ENCODE measurements around the gene ANKFN1.
"Not testable (repeated sequence)": the region's sequence is repeated elsewhere in the genome, so short reads cannot be mapped to it uniquely, and the experiment has no call there.

Gene ANKFN1

DNA sequence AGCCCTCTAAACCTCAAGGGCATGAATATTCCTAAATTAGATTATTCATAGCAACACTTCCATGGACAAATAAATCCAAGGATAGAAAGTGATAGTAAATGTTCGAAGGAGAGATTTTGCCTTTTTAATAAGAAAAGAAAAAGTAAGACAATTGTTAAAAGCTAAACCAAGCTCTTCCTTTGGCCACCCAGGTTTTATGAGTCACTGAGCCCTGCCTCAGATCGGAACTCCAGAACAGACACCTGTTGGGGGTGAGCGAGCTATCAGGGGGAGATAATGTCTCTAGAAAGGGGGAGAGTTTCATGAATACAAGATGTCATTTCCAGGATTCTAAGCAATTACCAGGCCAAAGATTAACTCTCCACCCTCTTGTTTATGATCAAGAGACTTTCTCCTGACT lies 171.4 kb downstream of the ANKFN1 start:
- no peak for DNase-seq

DNA sequence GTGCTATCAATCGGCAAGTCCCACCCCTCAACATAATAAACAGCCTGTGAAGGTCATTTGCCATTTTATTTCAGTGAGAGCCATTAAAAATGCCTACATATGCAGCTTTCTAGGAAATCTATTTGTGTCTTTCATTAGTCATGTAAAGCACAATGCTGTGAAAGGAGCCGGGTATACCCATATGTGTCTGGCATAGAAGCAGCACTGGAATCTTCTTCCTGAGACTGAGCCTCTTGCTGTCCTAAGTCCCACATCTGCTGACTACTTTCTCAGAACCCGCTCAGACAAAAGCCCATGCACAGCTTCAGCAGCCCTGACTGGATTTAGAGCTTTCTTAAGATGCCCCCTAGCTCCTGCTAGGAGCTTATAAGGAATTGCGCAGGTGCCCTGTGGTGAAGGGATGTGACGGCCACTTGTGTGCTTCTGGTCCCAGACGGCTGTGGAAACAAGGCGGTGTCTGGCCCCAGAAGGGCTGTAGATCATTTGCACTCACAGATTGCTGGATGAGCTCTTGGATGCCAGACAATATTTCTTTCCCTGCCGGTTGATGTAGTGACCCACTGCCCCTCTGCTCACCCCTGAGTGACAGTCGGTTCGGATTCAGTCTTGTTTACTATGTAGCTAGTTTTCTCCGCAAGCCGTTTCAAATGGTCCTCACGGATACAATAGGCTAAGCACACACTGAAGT lies 172.2 kb downstream of the ANKFN1 start:
- peak in 5 of 56 donors; percentile 1 to 6 (median 4) for DNase-seq

DNA sequence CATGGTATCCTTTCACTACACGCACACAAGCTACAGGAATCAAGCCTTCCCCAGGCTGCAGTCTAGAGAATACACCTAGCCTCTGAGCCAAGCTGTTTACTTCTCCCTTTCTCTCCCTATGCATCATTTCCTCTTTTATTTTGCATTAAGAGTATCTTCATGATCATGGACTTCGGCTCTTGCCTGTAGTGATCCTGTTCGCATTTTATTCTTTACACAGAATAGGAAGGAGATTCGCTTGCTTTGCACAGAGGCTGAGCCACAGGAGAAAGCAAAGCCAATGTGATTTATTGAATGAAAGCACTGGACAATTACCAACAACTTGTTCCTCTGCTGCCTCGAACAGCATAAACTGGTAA lies 172.7 kb downstream of the ANKFN1 start:
- no peak for DNase-seq

DNA sequence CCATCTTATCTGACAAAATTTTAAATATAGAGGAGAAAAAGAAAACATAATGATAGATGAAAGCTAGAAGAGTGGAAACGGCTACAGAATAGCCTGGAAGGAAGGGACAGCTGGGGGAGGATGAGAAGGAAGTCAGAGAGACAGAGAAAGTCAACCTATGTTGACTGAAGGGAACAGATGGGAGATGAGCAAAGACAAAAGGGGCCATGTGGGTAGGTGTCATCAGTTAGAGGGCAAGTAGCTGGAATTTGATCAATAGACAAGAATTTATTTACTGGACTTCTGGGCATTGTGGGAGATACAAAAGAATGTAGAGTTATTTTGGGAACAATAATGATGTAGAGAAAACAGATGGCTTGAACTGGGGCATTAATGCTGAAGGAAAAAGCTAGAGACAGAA lies 194.4 kb downstream of the ANKFN1 start:
- DNase-seq: no peak

DNA sequence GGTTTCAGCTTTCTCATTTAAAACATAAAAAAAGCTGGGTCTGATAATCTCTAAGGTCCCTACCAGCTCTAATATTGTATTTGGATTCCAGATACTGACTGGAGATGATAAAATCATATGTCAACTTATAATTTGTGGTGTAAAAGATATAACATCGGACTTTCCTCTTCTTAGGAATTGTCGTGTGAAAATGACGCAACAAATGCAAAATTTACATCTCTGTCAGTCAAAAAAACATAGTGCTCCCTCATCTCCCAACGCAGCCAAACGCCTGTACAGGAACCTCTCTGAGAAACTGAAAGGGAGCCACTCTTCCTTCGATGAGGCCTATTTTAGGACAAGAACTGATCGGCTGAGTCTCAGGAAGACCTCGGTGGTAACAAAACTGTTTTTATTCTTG lies 197.3 kb downstream of the ANKFN1 start:
- DNase-seq: no peak

DNA sequence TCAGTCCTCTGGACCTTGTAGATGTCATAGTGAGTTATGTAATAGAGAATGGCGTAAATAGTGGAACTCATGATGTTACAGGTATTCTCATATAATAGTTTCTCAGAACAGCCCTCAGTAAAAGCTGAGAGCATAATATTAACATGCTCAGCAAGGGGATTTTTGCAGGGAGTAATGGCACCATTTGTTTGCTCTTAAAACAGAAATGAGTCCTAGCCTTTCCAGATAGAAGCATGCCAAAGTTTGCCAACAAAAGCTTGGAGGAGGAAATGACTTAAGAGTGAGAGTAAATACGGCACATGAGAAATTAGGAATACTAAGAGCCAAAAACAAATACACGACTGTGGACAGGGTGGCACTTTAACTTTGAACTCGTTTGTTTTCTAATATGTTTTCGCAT lies 198.4 kb downstream of the ANKFN1 start:
- no peak for DNase-seq

DNA sequence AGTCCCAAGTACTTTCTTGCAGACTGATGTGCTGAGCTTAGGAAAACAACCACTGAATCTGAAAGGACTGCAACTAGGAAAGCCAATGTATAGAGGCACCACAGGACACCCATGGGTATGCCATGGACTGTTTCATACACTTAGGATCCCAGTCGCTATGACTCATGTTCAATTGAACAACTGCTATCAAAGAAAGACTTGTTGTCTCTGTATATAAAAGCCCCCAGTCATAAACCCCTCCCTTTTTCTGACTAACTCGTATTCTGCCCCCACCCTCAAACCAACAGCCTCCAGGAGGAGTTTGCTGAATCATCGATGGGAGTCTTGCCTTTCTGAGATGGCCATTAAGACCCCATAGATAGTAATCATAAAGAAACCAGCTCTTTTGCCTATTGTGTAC lies 205.4 kb downstream of the ANKFN1 start:
- no peak for DNase-seq

DNA sequence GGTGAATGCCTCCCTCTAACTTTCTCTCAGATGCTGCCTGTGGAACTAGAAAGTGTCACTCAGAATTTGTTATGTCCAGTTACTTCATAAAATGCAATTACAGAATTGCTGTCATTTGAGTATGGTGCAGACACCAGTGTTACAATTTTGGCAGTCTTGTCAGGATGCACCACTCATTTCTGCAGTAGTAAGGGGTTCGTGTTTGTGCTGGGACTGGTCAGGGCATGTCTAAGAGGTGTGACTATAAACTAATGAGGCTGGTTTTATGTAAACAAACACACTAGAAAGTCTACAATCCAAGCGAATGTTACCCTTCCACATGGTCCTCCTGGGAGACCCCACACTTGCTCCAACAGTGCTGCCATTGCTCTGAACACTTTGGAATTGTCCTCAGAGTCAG lies 206.2 kb downstream of the ANKFN1 start:
- no peak for DNase-seq

DNA sequence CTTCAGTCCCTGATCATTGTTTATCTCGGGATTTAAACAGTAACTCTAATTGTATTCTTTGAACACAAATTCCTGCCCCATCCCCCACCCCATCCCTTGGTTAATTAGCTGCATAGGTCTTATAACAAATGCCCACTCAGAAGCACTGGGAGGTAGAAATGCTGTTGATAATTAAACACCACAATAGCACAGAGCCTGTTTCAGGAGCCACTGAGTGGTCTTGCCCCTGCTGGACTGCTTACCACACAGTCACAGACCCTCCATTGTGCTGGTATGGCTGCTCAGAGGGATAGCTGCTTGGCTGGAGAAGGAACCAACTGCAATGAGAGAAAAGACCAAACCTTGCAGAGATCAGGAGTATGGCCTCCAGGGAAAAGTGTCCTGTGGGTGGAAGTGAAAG lies 214.1 kb downstream of the ANKFN1 start:
- no peak for DNase-seq

DNA sequence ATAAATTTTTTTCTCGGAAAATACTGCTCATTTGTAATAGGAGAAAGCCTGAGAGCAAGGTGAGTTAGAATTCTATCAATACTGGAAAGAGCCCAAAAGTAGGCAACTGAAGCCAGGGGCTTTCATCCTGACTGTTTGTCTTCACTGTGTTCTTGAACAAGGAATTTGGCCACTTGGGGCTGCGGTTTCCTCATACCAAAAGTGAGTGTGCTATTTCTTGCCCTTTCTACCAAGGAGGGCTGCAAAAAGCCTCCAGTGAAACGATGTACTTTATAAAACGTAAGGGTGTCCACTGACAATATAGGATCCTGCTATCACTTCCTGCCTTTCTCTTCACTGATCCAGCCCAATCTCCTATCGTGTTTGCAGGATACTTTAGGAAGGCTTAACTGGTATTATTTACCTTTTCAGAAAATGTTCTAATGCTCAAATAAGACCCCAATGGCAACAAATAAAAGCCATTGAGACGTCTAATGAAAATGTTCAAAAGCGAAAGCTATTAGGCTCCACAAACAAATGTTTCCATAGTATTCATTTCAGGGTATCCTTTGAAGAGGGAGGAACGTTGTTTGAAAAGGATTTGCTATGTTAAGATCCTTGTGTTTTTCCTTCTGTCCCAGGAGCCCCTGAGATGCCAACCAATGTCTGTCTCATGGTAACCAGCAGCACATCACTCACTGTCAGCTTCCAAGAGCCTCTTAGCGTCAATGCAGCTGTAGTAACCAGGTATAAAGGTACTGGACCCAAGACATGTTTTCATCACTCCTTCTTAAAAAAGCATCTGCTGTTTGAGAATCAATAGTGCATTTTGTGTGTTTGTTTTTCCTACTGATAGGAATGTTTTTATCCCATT lies 220.9 kb downstream of the ANKFN1 start:
- DNase-seq: no peak

DNA sequence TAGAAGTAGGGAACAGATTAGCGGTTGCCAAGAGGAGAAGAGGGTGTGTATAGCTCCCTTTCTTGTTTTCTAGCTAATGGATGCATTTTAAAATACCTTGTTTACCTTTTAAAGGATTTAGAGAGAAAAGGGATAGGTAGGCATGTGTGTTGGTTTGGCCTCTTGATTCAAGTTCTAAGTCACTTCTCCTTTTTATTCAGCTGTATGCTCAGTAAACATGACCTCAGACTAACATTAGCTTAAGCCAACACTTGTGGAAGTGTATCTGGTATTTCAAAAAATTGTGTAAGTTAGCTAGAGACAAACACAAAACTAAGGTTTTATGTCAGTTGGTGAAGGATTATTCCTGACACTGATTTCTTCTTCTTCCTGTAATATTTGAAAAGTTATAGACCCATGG lies 236.1 kb downstream of the ANKFN1 start:
- DNase-seq: no peak

DNA sequence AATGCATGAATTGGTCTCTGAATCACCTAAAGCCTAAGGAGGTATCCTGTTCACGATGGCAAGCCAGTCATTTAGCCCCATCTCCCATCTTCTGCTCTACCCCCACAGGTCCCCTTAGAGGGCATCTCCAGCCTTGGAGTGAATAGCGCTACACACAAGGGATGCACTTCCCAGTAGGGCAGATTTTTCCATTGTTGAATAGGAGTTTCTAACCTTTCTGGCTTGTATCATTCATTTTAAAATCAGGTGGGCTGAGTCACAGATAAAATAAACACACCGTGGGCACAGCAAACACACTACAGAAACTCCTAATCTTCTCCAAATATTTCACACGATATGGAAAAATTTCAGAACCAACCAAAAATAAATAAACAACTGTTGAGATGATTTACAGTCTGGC lies 239.0 kb downstream of the ANKFN1 start:
- no peak for DNase-seq

DNA sequence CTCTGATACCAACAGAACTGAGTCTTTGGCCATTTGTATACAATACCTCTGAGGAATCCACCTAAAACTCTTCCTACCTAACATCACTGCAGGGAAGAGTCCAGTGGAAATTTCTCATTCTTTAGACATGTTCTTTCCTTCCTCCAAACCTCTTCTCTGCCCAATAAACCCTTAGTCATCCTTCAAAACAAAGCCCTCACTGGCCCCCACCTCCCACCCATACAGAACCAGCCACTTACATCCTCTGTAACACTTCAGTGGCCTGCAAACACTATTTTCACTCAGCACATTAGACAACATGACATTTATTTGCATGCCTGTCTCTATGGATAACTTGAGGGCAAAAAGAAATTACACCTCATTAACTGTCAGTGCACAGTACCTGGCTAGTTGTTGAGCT lies 239.9 kb downstream of the ANKFN1 start:
- DNase-seq: no peak

DNA sequence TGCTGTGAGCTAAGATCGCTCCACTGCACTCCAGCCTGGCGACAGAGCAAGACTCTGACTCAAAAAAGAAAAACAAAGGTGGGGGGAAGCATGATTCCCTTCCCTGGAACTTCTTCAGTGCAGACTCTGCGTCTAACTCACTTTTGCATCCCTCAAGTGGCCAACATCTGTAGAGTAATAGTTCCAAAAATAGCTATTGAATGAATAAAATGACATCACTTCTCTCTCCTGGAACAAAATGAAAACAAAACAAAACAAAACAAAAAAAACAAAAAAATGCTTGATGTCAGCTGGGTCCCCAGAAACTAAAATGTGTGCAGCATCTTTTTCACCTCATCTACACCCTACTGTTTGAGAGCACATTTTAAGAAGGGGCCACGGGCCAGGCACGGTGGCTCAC lies 242.5 kb downstream of the ANKFN1 start:
- DNase-seq: no peak

DNA sequence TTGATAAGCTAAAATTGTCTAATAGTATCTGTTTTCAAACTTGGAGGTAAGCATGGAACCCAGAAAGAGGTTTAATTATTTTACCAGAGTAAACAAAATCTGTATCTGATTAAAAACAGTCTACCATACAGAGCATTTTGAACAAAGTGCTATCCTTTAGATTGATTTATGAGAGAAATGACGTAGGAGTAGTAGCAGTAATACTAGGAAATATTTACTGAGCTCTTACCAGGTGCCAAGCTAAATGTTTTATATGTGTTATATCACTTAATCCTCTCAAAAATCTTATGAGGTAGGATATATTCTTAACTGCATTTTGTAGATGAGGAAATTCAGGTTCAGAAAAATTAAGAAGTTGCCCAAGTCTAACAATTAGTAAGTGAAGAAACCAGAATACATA lies 253.8 kb downstream of the ANKFN1 start:
- no peak for DNase-seq

DNA sequence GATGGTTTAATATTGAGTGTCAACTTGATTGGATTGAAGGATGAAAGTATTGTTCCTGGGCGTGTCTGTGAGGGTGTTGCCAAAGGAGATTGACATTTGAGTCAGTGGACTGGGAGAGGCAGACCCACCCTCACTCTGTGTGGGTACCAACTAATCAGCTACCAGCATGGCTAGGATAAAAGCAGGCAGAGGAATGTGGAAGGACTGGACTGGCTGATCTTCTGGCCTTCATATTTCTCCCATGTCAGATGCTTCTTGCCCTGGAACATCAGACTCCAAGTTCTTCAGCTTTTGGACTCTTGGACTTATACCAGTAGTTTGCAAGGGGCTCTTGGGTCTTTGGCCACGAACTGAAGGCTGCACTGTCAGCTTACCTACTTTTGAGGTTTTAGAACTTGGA lies 259.1 kb downstream of the ANKFN1 start:
- not testable (repeated sequence) for DNase-seq

DNA sequence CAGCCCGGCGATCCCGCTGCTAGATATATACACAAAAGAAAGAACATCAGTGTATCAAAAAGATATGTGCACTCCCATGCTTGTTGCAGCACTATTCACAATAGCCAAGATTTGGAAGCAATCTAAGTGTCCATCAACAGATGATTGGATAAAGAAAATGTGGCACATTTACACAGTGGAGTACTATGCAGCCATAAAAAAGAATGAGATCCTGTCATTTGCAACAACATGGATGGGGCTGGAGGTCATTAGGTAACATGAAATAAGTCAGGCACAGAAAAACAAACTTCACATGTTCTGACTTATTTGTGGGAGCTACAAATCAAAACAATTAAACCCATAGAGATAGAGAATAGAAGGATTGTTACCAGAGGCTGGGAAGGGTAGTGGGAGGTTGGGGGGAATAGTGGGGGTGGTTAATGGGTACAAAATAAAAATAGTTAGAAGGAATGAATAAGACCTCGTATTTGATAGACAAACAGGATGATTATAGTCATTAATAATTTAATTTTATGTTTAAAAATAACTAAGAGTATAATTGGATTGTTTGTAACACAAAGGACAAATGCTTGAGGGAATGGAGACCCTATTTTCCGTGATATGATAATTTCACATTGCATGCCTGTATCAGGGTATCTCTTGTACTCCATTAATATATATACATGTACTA lies 263.5 kb downstream of the ANKFN1 start:
- no peak for DNase-seq

DNA sequence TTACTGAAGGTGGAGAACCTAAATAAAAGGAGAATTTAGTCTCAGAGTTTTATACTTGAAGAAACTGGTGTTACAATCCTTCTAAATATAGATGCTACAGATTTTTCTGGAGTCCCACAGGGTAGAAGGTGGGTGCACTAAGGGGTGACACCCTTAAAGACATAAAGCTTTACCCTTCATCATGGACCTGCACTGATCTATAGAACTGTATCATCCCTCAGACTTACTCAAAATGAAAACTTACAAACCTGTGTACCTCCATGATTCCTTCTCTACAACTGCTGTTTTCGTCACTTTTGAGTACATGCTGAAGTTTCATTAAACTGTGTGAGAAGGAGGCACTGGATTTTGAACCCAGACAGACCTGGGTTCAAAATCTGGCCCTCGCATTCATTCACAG lies 270.7 kb downstream of the ANKFN1 start:
- DNase-seq: no peak

DNA sequence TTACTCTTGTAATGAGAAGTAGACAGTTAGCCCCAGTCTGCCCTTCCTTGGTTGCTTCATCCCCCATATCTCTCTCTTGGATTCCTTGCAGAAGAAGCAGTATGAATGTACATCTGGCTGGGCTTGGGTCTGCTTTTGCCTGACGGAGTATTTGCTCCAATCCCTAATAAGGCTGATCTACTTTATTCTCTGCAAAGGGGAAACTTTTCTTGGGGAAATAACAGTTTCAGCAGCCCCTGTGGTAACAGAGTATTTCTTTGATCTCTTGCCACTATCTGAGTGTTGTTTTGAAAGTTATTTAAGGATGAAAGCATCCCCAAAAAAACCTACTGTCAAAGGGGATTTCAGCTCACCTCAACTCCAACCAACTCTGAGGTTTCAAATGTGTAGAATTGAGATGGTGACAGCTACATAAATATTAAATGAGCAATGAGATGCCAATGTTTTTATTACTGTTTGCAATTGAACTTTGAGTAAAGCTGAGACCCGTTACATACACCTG lies 271.3 kb downstream of the ANKFN1 start:
- no peak for DNase-seq

DNA sequence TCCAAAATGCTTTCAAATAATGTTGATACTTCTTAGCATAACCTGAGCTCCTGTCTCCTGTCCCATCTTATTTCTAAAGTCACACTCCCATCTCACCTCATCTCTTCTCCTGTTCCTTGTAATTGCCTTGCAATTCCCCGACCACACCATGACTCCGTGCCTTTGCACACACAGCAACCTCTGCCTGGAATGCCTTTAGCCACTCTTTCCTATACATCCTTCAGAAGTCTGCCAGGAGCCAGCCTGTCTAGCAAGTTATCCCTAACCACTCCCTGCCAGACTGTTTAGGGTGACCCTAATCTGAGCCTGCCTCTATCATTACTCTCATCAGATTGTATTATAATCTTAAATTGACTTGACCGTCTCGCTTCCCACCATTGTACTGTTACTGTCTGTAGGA lies 272.2 kb downstream of the ANKFN1 start:
- no peak for DNase-seq

DNA sequence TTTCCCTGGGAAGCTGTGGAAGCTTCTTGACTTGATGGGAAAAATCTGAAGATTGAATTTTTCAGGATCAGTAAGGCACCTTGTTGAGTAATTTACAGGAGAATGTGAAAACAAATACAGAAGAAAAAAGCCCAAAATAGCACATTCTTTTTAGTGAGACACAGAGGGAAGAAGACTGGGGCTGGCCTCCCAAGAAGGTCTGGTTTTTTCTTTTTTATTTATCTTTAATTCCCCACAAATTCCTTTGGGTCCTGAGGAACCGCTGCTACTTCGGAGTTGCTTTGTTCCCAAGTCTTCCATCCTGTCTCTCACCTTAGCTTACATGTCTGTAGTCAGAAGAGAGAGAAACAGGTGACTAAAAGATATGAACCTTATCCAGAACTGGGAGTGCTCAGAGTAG lies 273.6 kb downstream of the ANKFN1 start:
- DNase-seq: no peak

DNA sequence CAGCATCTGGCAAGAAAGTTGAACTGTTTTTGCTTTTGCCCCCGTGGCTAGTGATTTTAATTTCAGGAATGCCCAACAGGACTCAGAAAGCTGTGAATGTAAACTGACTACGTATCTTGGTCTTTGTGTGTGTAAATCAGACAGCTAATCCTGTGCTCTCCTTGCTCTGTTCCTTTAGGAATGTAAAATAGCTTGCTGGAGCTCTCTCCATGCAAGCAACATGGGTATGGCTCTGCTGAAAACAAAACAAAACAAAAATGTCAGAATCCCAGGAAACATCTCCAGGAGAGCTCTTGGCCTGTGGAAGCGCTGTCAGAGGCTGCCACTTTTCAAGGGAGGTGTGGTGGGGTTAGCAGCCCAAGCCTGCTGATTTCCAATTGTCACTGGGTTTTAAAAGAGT lies 278.5 kb downstream of the ANKFN1 start:
- DNase-seq: no peak

DNA sequence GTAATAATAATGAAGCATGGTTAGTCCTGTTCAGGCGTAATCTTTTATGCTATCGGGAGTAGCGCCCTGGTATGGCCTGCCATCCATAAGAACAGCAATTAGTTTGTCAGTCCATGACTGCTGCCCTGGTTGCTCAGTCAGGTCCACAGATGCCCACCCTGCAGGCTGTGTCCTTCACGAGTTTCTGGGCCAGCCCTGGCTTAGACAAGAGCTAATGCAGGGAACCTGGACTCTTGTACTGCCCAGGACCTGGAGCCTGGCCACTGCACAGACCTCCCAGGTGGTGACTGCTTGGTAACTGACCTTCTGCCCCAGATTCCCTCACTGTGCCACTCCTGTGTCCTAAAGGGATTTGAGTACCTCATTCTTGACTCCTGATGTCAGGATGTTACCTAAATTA lies 279.2 kb downstream of the ANKFN1 start:
- DNase-seq: no peak
